Smooth muscle cell (in vitro differentiated cells): ENCODE results near the gene PDZD4. TPM values are rescaled to one million over a fixed set of nuclear protein-coding genes. Genes with fewer than 3 reads are reported as not detected.

ENCODE experiments used
- DNase-seq: peaks from one replicate; lab custom pipeline; 2025; ENCODE audit not compliant: unreplicated experiment; lab: John Stamatoyannopoulos, UW
- H2AFZ ChIP-seq: fragments of 200-600 bp; sonication (generic); 2 replicates; pipeline ENCODE4 v1.6.0; 2016; ENCODE audit warnings: antibody characterized with exemption, low read depth, mild to moderate bottlenecking
- H3F3A ChIP-seq: fragments of 200-600 bp; sonication (generic); 2 replicates; pipeline ENCODE4 v1.6.0; 2017; ENCODE audit warnings: antibody characterized with exemption, low read depth
- H3K27ac ChIP-seq: fragments of 200-600 bp; sonication (generic); 2 replicates; pipeline ENCODE4 v1.5.1; 2016; ENCODE audit warnings: low read depth, mild to moderate bottlenecking
- H3K27me3 ChIP-seq: fragments of 200-600 bp; sonication (generic); 2 replicates; pipeline ENCODE4 v1.6.1; 2016; ENCODE audit warnings: low read depth, mild to moderate bottlenecking
- H3K36me3 ChIP-seq: fragments of 200-600 bp; sonication (generic); 2 replicates; pipeline ENCODE4 v1.5.1; 2016; ENCODE audit warnings: low read depth
- H3K4me1 ChIP-seq: fragments of 200-600 bp; sonication (generic); 2 replicates; pipeline ENCODE4 v1.5.1; 2016; ENCODE audit warnings: low read depth
- H3K4me2 ChIP-seq: fragments of 200-600 bp; sonication (generic); 2 replicates; pipeline ENCODE4 v1.6.0; 2016; ENCODE audit warnings: mild to moderate bottlenecking
- H3K4me3 ChIP-seq: fragments of 200-600 bp; sonication (generic); 2 replicates; pipeline ENCODE4 v1.5.1; 2016; ENCODE audit warnings: mild to moderate bottlenecking
- H3K79me2 ChIP-seq: fragments of 200-600 bp; sonication (generic); 2 replicates; pipeline ENCODE4 v1.6.0; 2016; ENCODE audit warnings: low read depth, mild to moderate bottlenecking
- H3K9ac ChIP-seq: fragments of 200-600 bp; sonication (generic); 2 replicates; pipeline ENCODE4 v1.6.0; 2016; ENCODE audit warnings: low read depth
- H3K9me3 ChIP-seq: fragments of 200-600 bp; sonication (generic); replicated peaks from 2 replicates; pipeline ENCODE4 v1.5.1; 2016; ENCODE audit warnings: low read depth
- H4K20me1 ChIP-seq: fragments of 200-600 bp; sonication (generic); 2 replicates; pipeline ENCODE4 v1.6.0; 2016; ENCODE audit warnings: low read depth
- CTCF ChIP-seq: fragments of 200-600 bp; sonication (generic); IDR thresholded peaks from 2 replicates; pipeline ENCODE4 v1.5.1; 2017; ENCODE audit warnings: borderline replicate concordance, mild to moderate bottlenecking, antibody characterized with exemption; ENCODE audit not compliant: insufficient read depth, poor library complexity, severe bottlenecking
- WGBS: methylation state at CpG from one replicate; pipeline ENCODE4 v1.1.7; 2016; ENCODE audit warnings: low lambda C conversion rate; 5-methylcytosine and 5-hydroxymethylcytosine counted together
- polyA plus RNA-seq: library from polyadenylated mRNA; unstranded; fragments of >200 nt; fragmentation: Nextera tagmentation; extraction: Ambion mirVana; gene quantifications from 2 replicates; pipeline ENCODE4 v1.2.1, GENCODE V29; 2016
- total RNA-seq: library from RNA; depleted of rRNA; stranded (reverse); fragments of >200 nt; gene quantifications from 2 replicates; pipeline ENCODE4 v1.2.3, GENCODE V29; 2014

PDZD4 gene
- total and polyA plus RNA-seq, 2 experiments from 2014 or later, result 2.3 to 3.1 TPM

GRCh38 chrX:153791104-153791852 is 39.1 kb downstream of the PDZD4 start:
- H3K36me3 ChIP-seq, result no peaks in the 10 kb centered on the region
- H3K79me2 ChIP-seq, result peaks cover 32% of the 10 kb centered on the region
- H3K27ac ChIP-seq, result no peak overlapping the region
- no peaks in the 10 kb centered on the region for H3K9me3 ChIP-seq
- no peaks in the 10 kb centered on the region for H3K27me3 ChIP-seq
- H3K4me1 ChIP-seq, result no peaks in the 10 kb centered on the region
- no peak overlapping the region for H3K9ac ChIP-seq
- 89% methylated on average over 17 of the region's 17 CpGs for WGBS
- no peak overlapping the region for H3K4me3 ChIP-seq
- no peaks in the 10 kb centered on the region for H3F3A ChIP-seq
- H2AFZ ChIP-seq, result no peak overlapping the region
- no peak overlapping the region for H3K4me2 ChIP-seq
- no peak for DNase-seq
- no peak for TF ChIP-seq CTCF
- H4K20me1 ChIP-seq, result no peaks in the 10 kb centered on the region

GRCh38 chrX:153789654-153790053 is 40.7 kb downstream of the PDZD4 start:
- H3K27ac ChIP-seq, result no peak overlapping the region
- H3K4me2 ChIP-seq, result no peak overlapping the region
- H3K9ac ChIP-seq, result no peak overlapping the region
- H3K79me2 ChIP-seq, result peaks cover 20% of the 10 kb centered on the region
- H3K27me3 ChIP-seq, result no peaks in the 10 kb centered on the region
- no peak for TF ChIP-seq CTCF
- 92% methylated on average over 12 of the region's 12 CpGs for WGBS
- no peak overlapping the region for H2AFZ ChIP-seq
- H3K9me3 ChIP-seq, result no peaks in the 10 kb centered on the region
- no peak for DNase-seq
- H3F3A ChIP-seq, result no peaks in the 10 kb centered on the region
- no peaks in the 10 kb centered on the region for H4K20me1 ChIP-seq
- H3K4me3 ChIP-seq, result no peak overlapping the region
- H3K36me3 ChIP-seq, result no peaks in the 10 kb centered on the region
- no peaks in the 10 kb centered on the region for H3K4me1 ChIP-seq

- no peak overlapping the region for H3K4me2 ChIP-seq
- no peaks in the 10 kb centered on the region for H3K4me1 ChIP-seq
- DNase-seq, result no peak
- no peaks in the 10 kb centered on the region for H3F3A ChIP-seq
- H2AFZ ChIP-seq, result no peak overlapping the region
- H3K27me3 ChIP-seq, result no peaks in the 10 kb centered on the region
- H3K36me3 ChIP-seq, result no peaks in the 10 kb centered on the region
- no peak overlapping the region for H3K4me3 ChIP-seq
- no peak for TF ChIP-seq CTCF
- no peaks in the 10 kb centered on the region for H4K20me1 ChIP-seq
- H3K9ac ChIP-seq, result no peak overlapping the region
- H3K9me3 ChIP-seq, result no peaks in the 10 kb centered on the region
- peaks cover 7% of the 10 kb centered on the region for H3K79me2 ChIP-seq
- WGBS, result 95% methylated on average over 15 of the region's 15 CpGs
- H3K27ac ChIP-seq, result no peak overlapping the region
Measured at GRCh38 chrX:153786669-153787068, 43.7 kb downstream of the PDZD4 start.
